HG03135 (cell line): Measurements from ENCODE around the gene LYPLAL1.

Experiments
- ATAC-seq: cut with Tn5 transposase; IDR thresholded peaks from one replicate; pipeline ENCODE4 v1.9.1; 2021; ENCODE audit warnings: mild to moderate bottlenecking, moderate library complexity; ENCODE audit not compliant: unreplicated experiment

Gene LYPLAL1

DNA sequence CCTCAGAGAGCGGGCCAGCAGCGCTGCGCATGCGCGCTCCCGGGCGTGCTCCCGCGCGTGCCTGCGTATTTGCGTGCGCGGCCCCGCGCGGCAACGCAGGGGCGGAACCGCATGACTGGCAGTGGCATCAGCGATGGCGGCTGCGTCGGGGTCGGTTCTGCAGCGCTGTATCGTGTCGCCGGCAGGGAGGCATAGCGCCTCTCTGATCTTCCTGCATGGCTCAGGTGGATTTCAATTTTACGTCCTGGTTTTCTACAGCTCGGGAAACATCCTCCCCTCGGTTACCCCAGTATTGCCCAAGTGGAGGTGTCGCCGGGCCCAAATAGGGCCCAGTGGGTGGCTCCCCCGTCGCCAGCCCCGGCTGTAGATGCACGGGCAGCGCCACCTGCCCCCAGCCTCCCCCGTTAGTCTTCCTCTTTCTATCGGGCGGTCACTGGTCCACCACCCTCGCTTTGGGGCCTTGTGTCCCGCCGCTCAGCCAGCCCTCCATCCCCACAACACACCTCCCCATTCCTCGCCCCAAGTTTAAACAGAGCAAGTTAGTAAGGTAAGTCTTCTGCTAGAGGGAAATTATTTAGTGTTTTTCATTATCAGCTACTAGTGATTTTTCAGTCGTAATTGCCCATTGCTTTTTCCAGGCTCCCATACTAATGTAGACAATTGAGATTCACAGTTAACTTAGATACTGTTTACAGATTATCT, at the start of gene LYPLAL1:
LYPLAL1 (plus strand) TSS at position 121 of the 702 bp plus-strand sequence; CDS start at position 134, 13 bp downstream.
- peak; percentile 68 for ATAC-seq

DNA sequence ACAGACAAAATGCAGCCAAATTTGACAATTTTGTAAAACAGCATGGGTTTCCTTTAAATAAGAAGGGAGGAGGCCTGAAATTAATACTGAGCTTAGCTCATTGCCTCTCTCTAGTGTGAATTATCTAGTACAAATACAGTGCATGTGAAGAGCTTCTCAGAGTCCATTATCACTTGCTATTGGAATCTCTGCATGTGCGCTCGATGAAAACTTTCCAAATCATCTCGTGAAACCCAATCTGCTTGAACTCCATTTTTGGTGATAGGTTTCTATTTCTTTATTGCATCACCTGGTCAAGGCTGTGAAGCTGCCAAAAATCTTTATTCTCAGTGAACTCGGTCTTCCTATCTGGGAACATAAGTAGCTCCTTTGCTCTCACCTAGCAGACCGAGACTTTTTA, 49.5 kb upstream of the LYPLAL1 start:
- no peak for ATAC-seq

DNA sequence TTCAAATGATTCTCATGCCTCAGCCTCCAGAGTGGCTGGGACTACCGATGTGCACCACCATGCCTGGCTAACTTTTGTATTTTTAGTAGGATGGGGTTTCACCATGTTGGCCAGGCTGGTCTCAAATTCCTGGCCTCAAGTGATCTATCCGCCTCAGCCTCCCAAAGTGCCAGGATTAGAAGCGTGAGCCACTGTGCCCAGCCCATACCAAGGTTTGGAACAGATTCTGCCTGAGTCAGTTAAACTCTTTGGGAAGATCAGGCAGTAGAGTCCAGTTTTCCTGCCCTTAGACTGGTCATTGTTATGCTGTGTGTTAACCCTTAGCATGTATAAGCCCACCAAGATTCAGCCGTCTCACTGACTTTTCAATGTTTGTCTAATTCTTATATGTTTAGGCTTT, 48.3 kb upstream of the LYPLAL1 start:
- ATAC-seq: no peak

DNA sequence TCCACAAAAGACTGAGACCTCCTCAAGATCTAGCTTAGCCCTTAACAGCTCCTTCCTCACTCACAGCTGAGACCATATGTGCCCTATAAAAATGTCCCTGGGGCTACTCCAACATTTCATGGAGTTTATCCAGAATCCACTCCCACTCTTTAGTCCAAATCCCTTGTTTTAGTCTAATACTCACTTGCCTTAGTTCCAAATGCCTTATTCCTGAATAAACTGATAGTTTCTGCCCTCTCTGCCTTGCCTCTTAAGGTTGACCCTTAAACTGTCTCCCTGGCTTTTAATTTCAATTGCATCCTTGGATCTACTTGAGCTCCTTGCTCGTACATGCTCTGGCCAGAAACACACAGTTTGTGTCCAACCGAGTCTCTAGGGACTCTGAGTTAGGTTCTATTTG, 47.3 kb upstream of the LYPLAL1 start:
- ATAC-seq: no peak

DNA sequence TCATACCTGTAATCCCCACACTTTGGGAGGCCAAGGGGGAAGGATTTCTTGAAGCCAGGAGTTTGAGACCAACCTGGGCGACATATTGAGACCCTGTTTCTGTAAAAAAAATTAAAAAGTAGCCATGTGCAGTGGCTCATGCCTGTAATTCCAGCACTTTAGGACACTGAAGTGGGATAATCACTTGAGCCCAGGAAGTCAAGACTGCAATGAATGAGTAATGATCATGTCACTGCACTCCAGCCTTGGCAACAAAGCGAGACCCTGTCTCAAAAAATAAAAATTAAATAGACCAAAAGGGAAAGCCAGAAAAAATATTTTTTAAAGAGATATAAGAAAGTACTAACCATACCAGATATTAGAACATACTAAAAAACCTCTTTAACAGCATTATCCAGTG, 44.7 kb upstream of the LYPLAL1 start:
- no peak for ATAC-seq

DNA sequence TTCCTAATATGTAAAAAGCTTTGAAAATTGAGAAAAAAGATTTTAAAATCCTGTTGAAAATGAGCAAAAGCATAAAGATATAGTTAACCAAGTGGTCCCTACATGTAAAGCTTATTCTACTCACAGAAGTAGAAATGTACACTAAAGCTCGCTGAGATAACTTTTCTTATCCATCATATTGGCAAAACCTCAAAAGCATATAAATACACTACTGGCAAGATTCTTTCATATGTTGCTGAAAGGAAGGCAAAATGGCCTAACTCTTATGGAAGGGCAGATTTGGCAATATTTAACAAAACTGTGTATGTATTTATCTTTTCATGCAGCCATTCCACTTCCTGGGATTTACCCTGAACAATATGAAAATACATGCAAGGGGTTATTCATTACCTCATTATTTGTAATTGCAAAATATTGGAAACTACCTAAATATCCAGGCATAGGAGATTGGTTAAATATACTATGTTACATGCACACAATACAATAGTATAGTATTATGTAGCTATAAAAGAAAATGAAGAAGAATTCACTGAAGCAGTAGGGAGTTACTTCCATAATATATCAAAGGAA, 43.2 kb upstream of the LYPLAL1 start:
- ATAC-seq: no peak

DNA sequence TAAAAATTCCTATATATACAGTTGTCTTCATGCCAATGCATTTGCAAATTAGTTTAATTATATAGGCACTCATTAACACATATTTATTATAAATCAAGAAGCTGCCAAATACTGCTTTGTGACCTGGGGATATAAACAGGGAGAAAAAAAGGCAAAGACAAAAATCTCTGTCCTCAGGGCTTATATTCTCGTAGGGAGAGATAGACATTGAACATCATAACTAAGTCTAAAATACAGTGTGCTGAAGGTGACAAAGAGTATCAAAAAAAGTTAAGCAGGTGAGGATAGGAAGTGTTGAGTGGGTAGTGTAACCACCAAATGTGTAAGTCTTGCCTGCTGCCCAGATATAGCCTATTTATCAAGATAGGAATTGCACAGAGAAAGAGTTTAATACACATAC, 40.7 kb upstream of the LYPLAL1 start:
- no peak for ATAC-seq

DNA sequence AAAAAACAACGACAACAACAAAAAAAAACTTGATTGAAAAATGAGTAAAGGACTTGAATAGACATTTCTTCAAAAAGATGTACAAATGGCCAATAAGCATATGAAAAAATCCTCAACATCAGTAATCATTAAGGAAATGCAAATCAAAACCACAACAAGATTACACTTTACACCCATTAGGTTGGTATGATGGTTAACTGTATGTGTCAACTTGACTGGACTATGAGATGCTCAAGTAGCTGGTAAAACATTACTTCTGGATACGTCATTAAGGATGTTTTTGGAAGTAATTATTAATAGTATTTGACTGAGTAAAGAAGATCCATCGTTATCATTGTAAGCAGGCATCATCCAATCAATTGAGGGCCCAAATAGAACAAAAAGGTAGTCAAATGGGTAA, 34.9 kb upstream of the LYPLAL1 start:
- no peak for ATAC-seq

DNA sequence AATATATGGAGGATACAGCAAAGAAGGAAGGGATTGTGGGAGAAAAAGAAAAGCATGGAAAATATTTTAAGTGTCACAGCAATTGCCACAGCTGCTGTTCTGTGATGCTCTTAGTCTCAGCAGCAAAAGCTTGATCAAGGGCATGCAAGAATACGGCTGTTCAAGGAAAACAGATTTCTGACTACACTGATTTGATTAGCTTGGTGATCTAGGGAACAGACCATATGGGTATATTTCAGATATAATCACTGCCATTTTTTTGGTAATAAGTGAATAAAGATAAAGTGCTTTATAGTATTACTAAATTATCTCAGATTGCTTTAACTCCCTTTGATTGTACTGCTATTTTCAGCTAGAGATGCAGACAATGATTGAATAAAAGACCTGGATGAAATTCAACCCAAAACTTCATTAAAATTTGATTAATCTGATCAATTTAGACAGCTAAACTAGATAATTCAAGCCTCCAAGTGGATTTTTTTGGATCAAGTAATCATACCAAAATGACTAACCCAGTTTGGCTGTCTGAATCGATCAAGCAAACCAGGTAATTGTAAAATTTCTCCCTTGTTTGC, 33.3 kb upstream of the LYPLAL1 start:
- ATAC-seq: no peak

DNA sequence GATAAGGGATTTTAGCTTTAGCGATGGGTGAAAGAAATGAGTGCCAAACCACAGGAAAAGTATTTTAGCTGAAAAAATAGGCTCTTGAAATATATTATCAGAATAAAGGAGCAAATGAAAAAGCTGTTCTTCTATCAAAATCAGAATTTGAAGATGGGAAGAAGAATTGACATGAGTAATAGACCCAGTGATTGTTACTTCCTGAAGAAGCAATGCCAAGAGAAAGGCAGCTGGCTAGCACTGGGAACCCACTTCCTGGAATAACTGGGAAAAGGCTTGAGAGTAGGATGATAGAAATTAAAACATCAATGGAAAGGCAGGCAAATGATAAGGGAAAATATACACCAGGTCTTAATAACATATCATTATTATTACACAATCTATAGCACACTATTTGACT, 29.9 kb upstream of the LYPLAL1 start:
- no peak for ATAC-seq

DNA sequence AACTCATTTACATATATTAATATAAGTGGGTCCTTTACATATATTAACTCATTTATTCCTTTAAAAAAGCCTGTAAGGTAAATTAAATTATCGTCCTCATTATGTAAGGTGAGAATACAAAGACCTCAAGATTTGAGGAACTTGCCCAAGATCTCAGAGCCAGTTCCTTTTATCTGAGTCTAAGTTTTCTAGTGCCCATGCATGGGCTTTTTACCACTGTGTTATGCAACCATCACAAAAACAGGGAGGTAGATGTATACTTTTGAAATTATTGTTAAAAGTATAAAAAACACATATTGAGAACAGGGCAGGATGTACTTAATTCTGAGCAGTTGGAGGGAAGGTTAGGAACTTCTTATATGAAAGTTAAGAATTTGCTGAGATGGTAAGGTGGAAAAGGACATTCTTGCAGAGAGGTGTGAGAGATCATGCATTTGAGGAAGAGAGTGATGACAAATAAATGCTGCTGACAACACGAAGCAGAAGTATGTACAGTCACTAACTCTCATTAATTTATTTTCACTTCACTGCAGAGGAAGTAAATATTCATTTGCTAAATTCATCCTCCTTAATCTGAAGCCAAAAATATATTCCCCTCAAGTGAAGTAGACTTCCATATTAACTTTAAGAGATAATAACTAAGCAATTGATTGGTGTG, 28.9 kb upstream of the LYPLAL1 start:
- no peak for ATAC-seq

DNA sequence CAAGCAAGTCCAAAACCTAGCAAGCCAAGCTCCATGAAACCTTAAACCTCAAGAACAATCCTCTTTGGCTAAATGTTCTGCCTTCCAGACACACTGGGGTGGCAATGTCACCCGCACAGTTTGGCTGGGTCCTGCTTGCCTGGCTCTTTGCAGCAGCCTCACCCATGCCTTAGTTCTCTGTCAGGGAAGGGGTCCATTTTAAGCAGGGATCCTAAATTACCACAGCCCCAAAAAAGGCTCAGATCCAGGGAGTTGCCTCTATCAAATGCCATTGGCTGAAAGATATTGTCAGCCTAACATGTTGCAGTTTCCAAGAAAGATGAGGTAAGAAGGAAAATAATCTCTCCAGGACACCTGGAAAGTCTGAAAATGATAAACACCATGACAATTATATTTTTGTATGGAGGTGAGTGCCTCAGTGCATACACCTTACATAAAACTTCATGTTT, 26.1 kb upstream of the LYPLAL1 start:
- no peak for ATAC-seq

DNA sequence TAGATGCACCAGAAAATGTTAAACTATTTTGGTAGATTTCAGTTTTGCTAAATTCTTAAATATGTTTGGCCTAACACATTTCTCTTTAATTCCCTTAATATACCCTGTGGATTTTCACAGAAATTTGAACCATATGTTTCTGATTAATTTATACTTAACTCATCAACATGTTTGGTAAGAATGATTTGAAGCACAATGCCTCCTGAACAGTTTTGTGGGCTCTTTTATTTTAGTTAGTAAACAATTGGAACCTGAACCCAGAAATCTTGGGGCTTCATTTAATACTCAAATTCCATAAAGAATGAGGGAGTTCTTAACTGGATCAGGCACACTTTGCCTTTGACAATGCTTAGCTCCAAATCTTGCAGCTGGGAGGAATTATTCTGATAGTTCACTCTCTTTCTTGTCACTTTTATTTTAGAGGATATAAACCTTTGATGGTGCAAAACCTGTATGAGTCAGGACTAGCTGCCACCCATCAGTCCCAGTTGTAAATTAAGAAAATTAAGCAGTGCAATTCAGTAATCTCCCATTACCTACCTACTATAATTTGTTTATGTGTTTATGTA, 24.6 kb upstream of the LYPLAL1 start:
- no peak for ATAC-seq

DNA sequence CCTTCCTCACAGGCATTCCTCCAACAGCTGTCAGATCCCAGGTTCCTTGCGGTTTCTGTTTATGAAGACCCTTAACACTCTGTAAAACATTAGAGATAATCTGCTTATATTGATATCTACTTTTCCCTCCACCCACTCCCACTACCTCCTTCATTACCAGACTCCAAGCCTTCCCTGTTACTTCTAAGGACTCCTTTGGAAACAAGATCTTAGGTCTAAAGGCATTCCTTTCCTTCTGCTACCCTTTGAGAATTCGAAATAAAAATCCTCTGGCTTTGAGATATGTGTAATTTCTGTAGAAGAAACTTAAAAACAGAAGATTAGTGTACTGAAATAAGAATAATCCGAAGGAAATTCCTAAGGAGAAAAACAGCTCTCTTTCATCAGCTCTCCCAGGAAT, 23.7 kb upstream of the LYPLAL1 start:
- ATAC-seq: no peak

DNA sequence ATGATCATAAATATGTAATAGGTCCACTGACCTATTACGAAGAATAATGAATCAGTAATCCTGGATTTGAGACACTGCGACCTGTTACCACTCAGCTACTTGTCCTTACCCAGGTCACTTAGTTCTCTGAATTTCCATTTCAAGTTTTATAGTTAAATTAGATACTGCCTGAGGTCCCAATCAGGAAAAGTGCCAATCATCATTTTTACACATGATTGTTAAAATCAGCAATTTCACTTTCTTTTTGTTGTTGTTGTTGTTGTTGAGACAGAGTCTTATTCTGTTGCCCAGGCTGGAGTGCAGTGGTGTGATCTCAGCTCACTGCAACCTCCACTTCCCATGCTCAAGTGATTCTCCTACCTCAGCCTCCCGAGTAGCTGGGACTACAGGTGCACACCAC, 22.8 kb upstream of the LYPLAL1 start:
- ATAC-seq: no peak

DNA sequence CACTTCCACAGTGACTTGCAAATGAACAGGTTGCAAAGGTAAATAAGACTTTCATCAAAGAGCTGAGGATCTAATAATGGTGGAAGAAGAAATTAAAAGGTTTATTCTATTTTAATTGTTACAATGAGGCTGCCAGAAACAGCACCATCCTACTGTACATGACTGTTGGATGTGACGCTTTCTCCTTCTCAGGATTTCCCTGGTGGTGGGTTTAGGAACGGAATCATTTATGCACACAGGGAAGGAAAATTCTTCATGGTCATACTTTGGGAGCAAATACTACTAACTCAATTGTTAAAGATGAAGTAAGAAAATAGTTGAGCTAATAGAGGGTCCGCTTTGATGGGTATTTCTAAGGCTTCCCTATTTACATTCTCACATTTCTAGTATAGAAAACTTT, 22.2 kb upstream of the LYPLAL1 start:
- no peak for ATAC-seq

DNA sequence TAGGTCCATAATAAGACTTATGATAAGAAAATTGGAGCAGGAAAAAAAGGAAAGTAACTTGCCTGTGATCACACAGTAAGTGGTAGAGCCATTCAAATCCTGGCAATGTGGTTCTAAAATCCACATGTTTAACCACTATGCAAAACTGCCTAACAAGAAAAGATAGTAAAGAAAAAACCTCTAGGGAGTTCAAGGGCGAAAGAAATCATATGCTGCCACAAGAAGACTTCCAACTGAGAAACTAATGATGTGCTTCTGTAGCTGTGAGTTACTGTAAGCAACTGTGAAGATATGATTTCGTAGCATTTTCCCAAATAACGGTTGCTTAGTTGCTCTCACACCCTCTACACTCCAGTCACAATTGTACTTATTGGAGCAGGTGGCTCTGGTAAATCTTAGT, 20.9 kb upstream of the LYPLAL1 start:
- ATAC-seq: no peak

DNA sequence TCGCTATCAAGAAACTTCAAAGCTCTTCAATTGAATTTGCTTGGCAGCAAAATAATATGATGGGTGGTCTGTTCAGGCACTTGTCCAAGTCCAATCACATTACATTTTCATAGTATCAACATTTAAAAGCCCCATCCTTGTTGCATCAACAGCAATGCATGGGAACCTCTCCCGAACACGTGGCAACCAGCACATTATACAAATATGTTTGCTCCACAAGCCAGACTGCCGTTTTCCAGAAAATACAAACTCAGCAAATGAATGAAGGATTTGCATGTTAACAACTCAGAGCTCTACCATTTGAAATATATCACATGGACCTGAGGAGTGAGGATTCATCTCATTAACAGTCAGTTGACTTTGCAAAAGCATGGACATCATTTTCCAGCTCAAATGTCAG, 20.0 kb upstream of the LYPLAL1 start:
- ATAC-seq: no peak

DNA sequence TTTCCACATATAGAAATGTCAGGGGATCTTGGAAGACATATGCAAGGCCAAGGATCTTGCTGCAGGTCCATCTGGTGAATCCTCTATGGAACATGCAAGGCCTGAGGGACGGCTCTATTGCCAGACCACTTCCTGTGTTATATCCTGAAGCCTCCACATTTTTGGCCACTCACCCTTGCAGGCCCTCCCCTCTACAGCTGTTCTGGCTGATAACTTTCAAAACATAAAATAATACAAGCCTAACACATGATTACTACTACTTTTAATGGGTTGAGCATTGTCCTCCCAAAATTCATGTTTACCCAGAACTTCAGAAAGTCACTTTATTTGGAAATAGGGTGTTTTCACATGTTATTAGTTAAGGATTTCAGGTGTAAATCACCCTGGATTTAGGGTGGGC, 18.5 kb upstream of the LYPLAL1 start:
- no peak for ATAC-seq

DNA sequence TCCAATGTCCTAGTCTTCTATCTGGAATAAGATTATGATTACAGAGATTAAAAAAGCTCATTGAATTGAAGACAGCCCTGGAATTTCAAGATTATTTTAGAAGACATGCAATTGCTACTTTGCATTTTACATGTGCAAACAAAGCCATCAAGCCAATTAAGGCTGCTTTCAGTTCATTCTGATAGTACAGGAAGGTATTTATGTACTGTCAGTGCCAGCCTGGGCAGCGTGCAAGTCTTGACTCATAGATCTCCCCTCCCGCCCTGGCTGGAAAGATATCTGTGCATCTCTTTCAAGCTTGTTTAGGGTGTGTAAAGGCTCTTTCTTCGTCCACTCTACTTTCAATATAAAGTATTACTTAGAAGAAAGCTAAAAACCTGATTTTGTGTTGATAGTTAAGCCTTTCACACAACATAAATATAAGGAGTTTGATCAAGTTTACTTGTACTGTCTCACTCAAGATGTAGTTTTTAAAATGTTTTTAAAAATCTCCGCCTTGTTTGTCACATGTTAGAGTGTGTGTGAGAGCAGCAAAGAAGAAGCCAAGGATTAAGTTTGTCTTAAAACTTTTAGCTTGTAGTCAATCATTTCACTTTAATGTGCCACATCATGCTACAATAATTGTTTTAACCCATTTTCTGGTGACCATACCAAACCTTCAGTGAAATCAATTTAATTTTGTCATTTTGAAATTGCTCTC, 13.6 kb upstream of the LYPLAL1 start:
- peak; percentile 71 for ATAC-seq

DNA sequence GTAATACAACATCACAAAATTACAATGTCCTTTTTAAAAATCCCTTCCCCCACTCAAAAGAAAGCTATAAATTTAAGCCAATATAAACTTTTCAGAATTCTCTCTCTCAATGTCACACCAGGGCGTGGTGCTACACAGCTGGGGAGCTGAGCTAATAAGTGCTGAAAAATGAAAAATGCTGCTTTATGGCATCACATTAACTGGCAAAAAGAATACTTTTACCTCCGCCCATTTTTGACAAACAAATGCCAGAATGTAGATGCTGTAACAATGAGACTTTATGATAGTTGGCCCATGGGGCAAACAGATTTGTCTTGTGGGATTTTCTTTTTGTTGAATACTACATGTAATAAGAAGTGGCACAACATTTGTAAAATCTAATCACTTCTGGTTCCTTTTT, 12.7 kb upstream of the LYPLAL1 start:
- no peak for ATAC-seq
